Measurements from ENCODE around the gene HSD11B2.

The HSD11B2 gene

GRCh38 chr16:67415872-67416793 is 14.8 kb upstream of the HSD11B2 start, which contains the start of gene ZDHHC1:
TSS of gene ZDHHC1 (minus strand) at chr16:67416477. CDS start at chr16:67407775, 8,702 bp downstream.
- TF ChIP-seq CTCF (IDR thresholded peaks at IDR 0.05; ENCODE audit: low read depth, low read length): peak; percentile 40
- in situ Hi-C loops (cut with HindIII; ENCODE audit: low sequenced_read_pairs): no loop called here
- DNase-seq (ENCODE audit: low read depth, low spot score): peak; percentile 65

GRCh38 chr16:67417333-67418061 is 13.4 kb upstream of the HSD11B2 start:
- no peak for TF ChIP-seq CTCF (IDR thresholded peaks at IDR 0.05; ENCODE audit: low read depth, low read length)
- DNase-seq (ENCODE audit: low read depth, low spot score): no peak
- no peak overlapping the region for H3K4me3 ChIP-seq (ENCODE audit: low read depth, low read length)
- in situ Hi-C loops (cut with HindIII; ENCODE audit: low sequenced_read_pairs): no loop called here

More at GRCh38 chr16:67415872-67416793, 14.8 kb upstream of the HSD11B2 start, which contains the start of gene ZDHHC1:
- peak within 1 kb of the TSS; percentile 56 for H3K4me3 ChIP-seq (ENCODE audit: low read depth, low read length)

DNA sequence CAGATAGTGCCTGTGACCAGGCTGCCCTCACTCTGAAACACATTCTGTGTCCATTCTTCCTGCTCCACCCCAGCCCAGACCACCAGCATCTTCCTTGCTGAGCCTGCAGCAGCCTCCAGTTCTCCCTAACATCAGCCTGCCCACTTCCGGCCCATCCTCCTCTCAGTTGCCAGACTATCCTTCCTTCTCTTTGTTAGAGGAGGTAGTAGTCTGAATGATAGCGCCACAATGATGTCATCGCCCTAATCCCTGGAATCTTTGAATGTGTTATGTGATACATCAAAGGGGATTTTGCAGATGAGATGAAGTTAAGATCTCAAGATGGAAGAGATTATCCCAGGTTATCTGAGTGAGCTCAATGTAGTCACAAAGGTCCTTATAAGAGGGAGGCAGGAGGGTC is 11.4 kb upstream of the HSD11B2 start:
- no peak for TF ChIP-seq CTCF (IDR thresholded peaks at IDR 0.05; ENCODE audit: low read depth, low read length)
- DNase-seq (ENCODE audit: low read depth, low spot score): no peak
- in situ Hi-C loops (cut with HindIII; ENCODE audit: low sequenced_read_pairs): no loop called here
- no peak overlapping the region for H3K4me3 ChIP-seq (ENCODE audit: low read depth, low read length)

- no peak for TF ChIP-seq CTCF (IDR thresholded peaks at IDR 0.05; ENCODE audit: low read depth, low read length)
These were observed 11.0 kb upstream of the HSD11B2 start for GRCh38 chr16:67419931-67420330.

GRCh38 chr16:67421030-67421429 is 9.9 kb upstream of the HSD11B2 start:
- DNase-seq (ENCODE audit: low read depth, low spot score): no peak
- TF ChIP-seq CTCF (IDR thresholded peaks at IDR 0.05; ENCODE audit: low read depth, low read length): no peak
- in situ Hi-C loops (cut with HindIII; ENCODE audit: low sequenced_read_pairs): no loop called here

More at GRCh38 chr16:67419931-67420330, 11.0 kb upstream of the HSD11B2 start:
- no peak overlapping the region for H3K4me3 ChIP-seq (ENCODE audit: low read depth, low read length)
- no peak for DNase-seq (ENCODE audit: low read depth, low spot score)
- in situ Hi-C loops (cut with HindIII; ENCODE audit: low sequenced_read_pairs): no loop called here

DNA sequence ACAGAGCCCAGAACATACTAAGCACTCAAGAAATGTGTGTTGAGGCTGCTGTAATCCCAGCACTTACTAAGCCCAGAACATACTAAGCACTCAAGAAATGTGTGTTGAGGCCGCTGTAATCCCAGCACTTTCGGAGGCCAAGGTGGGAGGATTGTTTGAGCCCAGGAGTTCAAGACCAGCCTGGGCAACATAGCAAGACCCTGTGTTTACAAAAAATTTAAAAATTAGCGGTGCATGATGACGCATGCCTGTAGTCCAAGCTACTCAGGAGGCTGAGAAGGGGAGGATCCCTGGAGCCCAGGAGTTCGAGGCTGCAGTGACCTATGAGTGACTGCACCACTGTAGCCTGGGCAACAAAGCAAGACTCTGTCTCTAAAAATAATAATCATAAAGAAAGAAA is 7.9 kb upstream of the HSD11B2 start:
- in situ Hi-C loops (cut with HindIII; ENCODE audit: low sequenced_read_pairs): no loop called here
- no peak for DNase-seq (ENCODE audit: low read depth, low spot score)
- H3K4me3 ChIP-seq (ENCODE audit: low read depth, low read length): no peak overlapping the region
- no peak for TF ChIP-seq CTCF (IDR thresholded peaks at IDR 0.05; ENCODE audit: low read depth, low read length)

More at GRCh38 chr16:67421030-67421429, 9.9 kb upstream of the HSD11B2 start:
- no peak overlapping the region for H3K4me3 ChIP-seq (ENCODE audit: low read depth, low read length)
